Chondrocyte (in vitro differentiated cells): Measurements from ENCODE around the gene KIAA0513. TPM values are rescaled to one million over a fixed set of nuclear protein-coding genes. Genes with fewer than 3 reads are reported as not detected.
A peak's percentile ranks its signal among the peaks of the same experiment; 100 is the strongest.

Experiments
- DNase-seq: peaks from one replicate; pipeline ENCODE4 v3.0.0; 2021; ENCODE audit warnings: mixed read lengths, low spot score
- H3K27ac Mint-ChIP-seq: one replicate; pipeline ENCODE4 v1.8.0; 2021; ENCODE audit warnings: mild to moderate bottlenecking, moderate library complexity, mixed read lengths; ENCODE audit not compliant: unreplicated experiment
- H3K27me3 Mint-ChIP-seq: 2 replicates; pipeline ENCODE4 v1.8.0; 2021; ENCODE audit warnings: low read depth, mixed read lengths
- H3K36me3 Mint-ChIP-seq: 2 replicates; pipeline ENCODE4 v1.8.0; 2021; ENCODE audit warnings: low read depth, mixed read lengths
- H3K4me1 Mint-ChIP-seq: 2 replicates; pipeline ENCODE4 v1.8.0; 2021; ENCODE audit warnings: low read depth, mild to moderate bottlenecking, mixed read lengths
- H3K4me3 Mint-ChIP-seq: one replicate; pipeline ENCODE4 v1.8.0; 2021; ENCODE audit warnings: mild to moderate bottlenecking, moderate library complexity, mixed read lengths; ENCODE audit not compliant: unreplicated experiment
- H3K9me3 Mint-ChIP-seq: 2 replicates; pipeline ENCODE4 v1.8.0; 2021; ENCODE audit warnings: low read depth, mixed read lengths
- total RNA-seq: library from RNA; stranded (reverse); gene quantifications from 3 replicates; pipeline ENCODE4 v1.2.1, GENCODE V29; 2021
- TF ChIP-seq, protein P1 (sequence below): fragments of 200-600 bp; sonication (generic); IDR thresholded peaks from 2 replicates; pipeline ENCODE4 v1.5.0; 2021; ENCODE audit warnings: antibody characterized with exemption, mild to moderate bottlenecking, moderate library complexity

The KIAA0513 gene
- total RNA-seq, 1 donor from 2014 or later = 11.6 TPM

DNA sequence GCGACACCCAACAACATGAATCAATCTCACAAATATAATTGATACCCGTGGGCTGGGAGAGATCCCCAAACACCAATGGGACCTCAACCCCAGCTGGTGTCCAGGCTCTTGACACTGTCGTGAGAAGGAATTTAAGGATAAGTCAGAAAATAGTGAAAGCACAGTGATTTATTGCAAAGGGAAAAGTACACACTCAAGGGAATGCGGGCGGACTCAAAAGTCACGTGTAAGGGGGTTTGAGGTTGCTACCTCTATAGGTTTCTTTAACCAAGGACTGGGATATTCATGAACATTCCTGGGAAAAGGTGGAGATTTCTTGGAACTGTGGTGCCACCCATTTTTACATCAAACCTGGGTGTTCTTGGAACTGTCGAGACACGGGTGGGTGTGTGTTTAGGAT lies 10.0 kb upstream of the KIAA0513 start:
- Mint-ChIP-seq H3K4me3 (no peak overlapping the region), H3K36me3 (peaks cover 2% of the 10 kb centered on the region), H3K4me1 (peaks cover 4% of the 10 kb centered on the region), H3K27me3 (peaks cover 7% of the 10 kb centered on the region), H3K9me3 (peaks cover 2% of the 10 kb centered on the region), H3K27ac (no peak overlapping the region)
- TF ChIP-seq, protein P1, sequence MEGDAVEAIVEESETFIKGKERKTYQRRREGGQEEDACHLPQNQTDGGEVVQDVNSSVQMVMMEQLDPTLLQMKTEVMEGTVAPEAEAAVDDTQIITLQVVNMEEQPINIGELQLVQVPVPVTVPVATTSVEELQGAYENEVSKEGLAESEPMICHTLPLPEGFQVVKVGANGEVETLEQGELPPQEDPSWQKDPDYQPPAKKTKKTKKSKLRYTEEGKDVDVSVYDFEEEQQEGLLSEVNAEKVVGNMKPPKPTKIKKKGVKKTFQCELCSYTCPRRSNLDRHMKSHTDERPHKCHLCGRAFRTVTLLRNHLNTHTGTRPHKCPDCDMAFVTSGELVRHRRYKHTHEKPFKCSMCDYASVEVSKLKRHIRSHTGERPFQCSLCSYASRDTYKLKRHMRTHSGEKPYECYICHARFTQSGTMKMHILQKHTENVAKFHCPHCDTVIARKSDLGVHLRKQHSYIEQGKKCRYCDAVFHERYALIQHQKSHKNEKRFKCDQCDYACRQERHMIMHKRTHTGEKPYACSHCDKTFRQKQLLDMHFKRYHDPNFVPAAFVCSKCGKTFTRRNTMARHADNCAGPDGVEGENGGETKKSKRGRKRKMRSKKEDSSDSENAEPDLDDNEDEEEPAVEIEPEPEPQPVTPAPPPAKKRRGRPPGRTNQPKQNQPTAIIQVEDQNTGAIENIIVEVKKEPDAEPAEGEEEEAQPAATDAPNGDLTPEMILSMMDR = no peak
- no peak for DNase-seq

DNA sequence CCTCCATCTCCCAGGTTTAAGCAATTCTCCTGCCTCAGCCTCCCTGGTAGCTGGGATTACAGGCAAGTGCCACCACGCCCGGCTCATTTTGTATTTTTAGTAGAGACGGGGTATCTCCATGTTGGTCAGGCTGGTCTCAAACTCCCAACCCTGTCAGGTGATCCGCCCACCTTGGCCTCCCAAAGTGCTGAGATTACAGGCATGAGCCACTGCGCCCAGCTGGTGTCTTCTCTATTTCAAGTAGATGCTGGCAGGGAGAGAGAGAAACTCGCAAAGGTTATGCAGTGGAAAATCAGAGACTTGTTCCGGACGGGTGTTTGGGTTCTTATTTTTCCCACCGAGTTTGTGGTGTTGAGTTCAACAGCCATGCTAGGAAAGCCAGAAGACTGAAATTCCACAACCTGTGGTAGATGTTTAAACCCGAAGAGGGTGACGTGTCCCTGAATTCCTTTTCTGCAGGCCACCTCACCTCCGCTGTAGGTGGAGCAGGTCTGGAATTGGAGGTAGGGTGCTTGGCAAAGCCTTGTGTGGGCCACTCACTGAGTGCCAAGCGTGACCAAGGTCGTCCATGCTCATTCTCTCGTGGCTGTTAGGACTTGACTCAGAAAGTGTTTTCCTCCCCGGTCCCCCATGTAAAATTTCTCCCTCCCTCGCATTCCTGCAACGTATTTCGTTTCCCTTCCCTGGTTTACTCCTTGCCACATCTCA lies 8.9 kb upstream of the KIAA0513 start:
- Mint-ChIP-seq H3K4me1 (peaks cover 4% of the 10 kb centered on the region), H3K27ac (no peak overlapping the region), H3K36me3 (peaks cover 2% of the 10 kb centered on the region), H3K4me3 (no peak overlapping the region), H3K27me3 (peaks cover 7% of the 10 kb centered on the region), H3K9me3 (peaks cover 5% of the 10 kb centered on the region)
- DNase-seq = no peak
- TF ChIP-seq, protein P1 = no peak

DNA sequence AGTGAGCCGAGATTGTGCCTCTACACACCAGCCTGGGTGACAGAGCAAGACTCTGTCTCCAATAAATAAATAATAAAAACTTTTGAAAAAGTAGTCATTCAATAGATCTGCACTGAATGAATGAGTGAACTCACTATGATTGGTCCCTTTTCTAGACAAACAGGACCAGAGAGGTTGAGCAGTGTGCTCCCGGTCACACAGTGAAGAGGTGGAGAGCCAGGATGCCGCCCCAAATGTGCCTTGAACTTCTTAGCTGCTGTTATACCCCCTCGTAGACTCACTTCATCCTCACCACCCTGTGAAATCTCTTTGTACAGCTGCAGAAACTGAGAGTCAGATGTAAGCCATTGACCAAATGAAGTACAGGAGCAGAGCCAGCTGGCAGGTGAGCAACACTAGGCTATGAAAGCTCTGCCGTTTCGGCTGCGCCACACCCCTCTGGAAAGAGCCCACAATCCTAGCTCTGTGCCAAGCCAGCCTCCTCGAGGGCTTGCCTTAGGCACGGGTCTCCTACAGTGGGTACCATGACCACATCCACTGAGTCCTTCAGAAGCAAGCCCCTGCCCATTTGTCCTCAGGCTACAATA lies 7.8 kb upstream of the KIAA0513 start:
- Mint-ChIP-seq H3K4me1 (peaks cover 4% of the 10 kb centered on the region), H3K27me3 (peaks cover 7% of the 10 kb centered on the region), H3K9me3 (peaks cover 5% of the 10 kb centered on the region), H3K4me3 (no peak overlapping the region), H3K27ac (no peak overlapping the region), H3K36me3 (peaks cover 2% of the 10 kb centered on the region)
- DNase-seq = no peak
- TF ChIP-seq, protein P1 = no peak

DNA sequence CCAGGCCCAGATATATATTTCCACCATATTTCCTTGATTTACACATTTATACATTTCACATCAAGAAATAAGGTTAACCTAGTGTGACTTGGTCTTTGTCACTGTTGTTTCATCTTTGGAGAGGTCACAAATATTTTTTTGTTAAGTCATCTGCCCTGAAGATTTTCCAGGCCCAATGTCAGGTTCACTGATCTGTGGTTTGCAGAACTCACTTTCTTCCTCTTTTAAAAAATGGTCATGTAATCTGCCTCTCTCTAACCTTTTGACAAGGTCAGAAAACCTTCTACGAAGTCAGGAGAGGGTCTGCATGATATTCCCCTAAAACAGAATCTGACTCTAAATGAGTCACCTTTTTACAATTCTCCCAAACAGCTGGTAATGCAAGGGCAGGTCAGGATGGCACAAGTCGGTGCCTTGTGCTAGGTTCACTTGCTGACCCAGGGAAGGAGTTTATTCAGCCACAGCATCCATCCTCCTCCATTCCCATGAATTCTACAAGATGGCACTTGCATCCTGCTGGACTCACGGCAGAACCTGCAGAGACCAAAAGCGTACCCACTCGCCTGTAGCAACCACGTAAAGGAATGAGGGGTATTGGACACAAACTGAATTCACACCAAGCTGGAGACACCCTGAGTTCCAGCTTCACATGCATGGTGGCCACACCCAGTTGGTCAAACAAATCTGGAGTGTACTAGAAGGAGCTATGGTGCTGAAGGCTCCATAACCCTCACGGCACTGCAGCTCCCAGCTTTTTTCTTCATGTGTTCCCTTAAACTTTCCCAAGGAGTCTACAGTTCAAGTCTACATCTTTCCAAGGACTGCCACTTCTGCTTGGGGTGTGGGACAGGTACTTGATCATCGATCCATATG lies 1.6 kb upstream of the KIAA0513 start:
- H3K27ac Mint-ChIP-seq = no peak overlapping the region
- peaks cover 32% of the 10 kb centered on the region for H3K4me1 Mint-ChIP-seq
- DNase-seq = no peak
- H3K9me3 Mint-ChIP-seq = peaks cover 5% of the 10 kb centered on the region
- no peaks in the 10 kb centered on the region for H3K36me3 Mint-ChIP-seq
- peak overlapping the region; percentile 83 for H3K4me3 Mint-ChIP-seq
- H3K27me3 Mint-ChIP-seq = no peaks in the 10 kb centered on the region
- TF ChIP-seq, protein P1 = no peak

DNA sequence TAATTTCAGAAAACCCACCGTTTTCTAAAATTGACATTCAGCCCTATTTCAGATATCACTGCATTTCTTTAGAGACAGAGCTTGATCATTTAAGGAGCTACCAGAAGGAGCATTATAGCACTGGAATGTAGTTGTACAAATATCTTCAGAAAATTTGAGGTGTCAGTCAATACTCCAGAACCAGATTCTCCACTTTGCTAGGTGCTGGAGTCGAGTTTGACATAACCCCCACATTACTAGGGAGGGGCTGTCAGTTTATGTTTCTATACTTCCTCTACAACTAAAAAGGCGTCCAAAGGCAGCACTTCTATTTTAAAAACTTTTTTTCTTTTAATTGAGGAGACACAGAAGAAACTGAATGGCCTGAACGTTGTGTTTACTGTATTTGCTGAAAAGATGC lies 892 bp upstream of the KIAA0513 start:
- no peak overlapping the region for H3K27ac Mint-ChIP-seq
- peaks cover 2% of the 10 kb centered on the region for H3K36me3 Mint-ChIP-seq
- peaks cover 32% of the 10 kb centered on the region for H3K4me1 Mint-ChIP-seq

More for the DNA sequence above, 892 bp upstream of the KIAA0513 start:
- Mint-ChIP-seq H3K27me3 (no peaks in the 10 kb centered on the region), H3K9me3 (peaks cover 5% of the 10 kb centered on the region), H3K4me3 (peak overlapping the region; percentile 83)
- TF ChIP-seq, protein P1 = no peak
- no peak for DNase-seq
